Measurements from ENCODE around the gene GDA.
"Not testable (repeated sequence)": the region's sequence is repeated elsewhere in the genome, so short reads cannot be mapped to it uniquely, and the experiment has no call there.

GDA gene

GRCh38 chr9:72274916-72275315, 125.7 kb downstream of the GDA start:
- Histone ChIP-seq H3K9ac (ENCODE audit: low read length in 2 of 2) (no peak overlapping the region), H3K27me3 (ENCODE audit: control insufficient read depth in 1 of 2, insufficient read depth in 2 of 2, low read length in 2 of 2) (no peaks in the 10 kb centered on the region), H3K27ac (ENCODE audit: low read length) (no peak overlapping the region), H3K4me1 (ENCODE audit: control insufficient read depth, insufficient read depth, low read length) (no peaks in the 10 kb centered on the region), H3K4me3 (ENCODE audit: low read length in 2 of 2) (no peak overlapping the region), H3K36me3 (ENCODE audit: control insufficient read depth in 2 of 2, insufficient read depth in 2 of 2, low read length in 2 of 2) (no peaks in the 10 kb centered on the region), H3K9me3 (ENCODE audit: control insufficient read depth in 2 of 2, low read length in 2 of 2) (no peaks in the 10 kb centered on the region)

- no peak overlapping the region for H3K27ac ChIP-seq (ENCODE audit: low read length)
- H3K9ac ChIP-seq (ENCODE audit: low read length in 2 of 2) = no peak overlapping the region
- H3K36me3 ChIP-seq (ENCODE audit: control insufficient read depth in 2 of 2, insufficient read depth in 2 of 2, low read length in 2 of 2) = no peaks in the 10 kb centered on the region
- no peak overlapping the region for H3K4me3 ChIP-seq (ENCODE audit: low read length in 2 of 2)
- no peaks in the 10 kb centered on the region for H3K27me3 ChIP-seq (ENCODE audit: control insufficient read depth in 1 of 2, insufficient read depth in 2 of 2, low read length in 2 of 2)
- no peaks in the 10 kb centered on the region for H3K9me3 ChIP-seq (ENCODE audit: control insufficient read depth in 2 of 2, low read length in 2 of 2)
- no peaks in the 10 kb centered on the region for H3K4me1 ChIP-seq (ENCODE audit: control insufficient read depth, insufficient read depth, low read length)
Observed at GRCh38 chr9:72276429-72276828, 127.2 kb downstream of the GDA start.

- no peak overlapping the region for H3K4me3 ChIP-seq (ENCODE audit: low read length in 2 of 2)
- no peaks in the 10 kb centered on the region for H3K9me3 ChIP-seq (ENCODE audit: control insufficient read depth in 2 of 2, low read length in 2 of 2)
- no peak overlapping the region for H3K27ac ChIP-seq (ENCODE audit: low read length)
- no peaks in the 10 kb centered on the region for H3K36me3 ChIP-seq (ENCODE audit: control insufficient read depth in 2 of 2, insufficient read depth in 2 of 2, low read length in 2 of 2)
- no peak overlapping the region for H3K9ac ChIP-seq (ENCODE audit: low read length in 2 of 2)
- no peaks in the 10 kb centered on the region for H3K4me1 ChIP-seq (ENCODE audit: control insufficient read depth, insufficient read depth, low read length)
- no peaks in the 10 kb centered on the region for H3K27me3 ChIP-seq (ENCODE audit: control insufficient read depth in 1 of 2, insufficient read depth in 2 of 2, low read length in 2 of 2)
Observed at GRCh38 chr9:72278959-72279358, 129.7 kb downstream of the GDA start.

- H3K9me3 ChIP-seq (ENCODE audit: control insufficient read depth in 2 of 2, low read length in 2 of 2) = no peaks in the 10 kb centered on the region
- no peak overlapping the region for H3K27ac ChIP-seq (ENCODE audit: low read length)
- H3K4me1 ChIP-seq (ENCODE audit: control insufficient read depth, insufficient read depth, low read length) = no peaks in the 10 kb centered on the region
- no peaks in the 10 kb centered on the region for H3K36me3 ChIP-seq (ENCODE audit: control insufficient read depth in 2 of 2, insufficient read depth in 2 of 2, low read length in 2 of 2)
- no peak overlapping the region for H3K4me3 ChIP-seq (ENCODE audit: low read length in 2 of 2)
- no peaks in the 10 kb centered on the region for H3K27me3 ChIP-seq (ENCODE audit: control insufficient read depth in 1 of 2, insufficient read depth in 2 of 2, low read length in 2 of 2)
- H3K9ac ChIP-seq (ENCODE audit: low read length in 2 of 2) = no peak overlapping the region
Observed at GRCh38 chr9:72280913-72281500, 131.8 kb downstream of the GDA start.

- Histone ChIP-seq H3K27me3 (ENCODE audit: control insufficient read depth in 1 of 2, insufficient read depth in 2 of 2, low read length in 2 of 2) (no peaks in the 10 kb centered on the region), H3K36me3 (ENCODE audit: control insufficient read depth in 2 of 2, insufficient read depth in 2 of 2, low read length in 2 of 2) (no peaks in the 10 kb centered on the region), H3K9me3 (ENCODE audit: control insufficient read depth in 2 of 2, low read length in 2 of 2) (no peaks in the 10 kb centered on the region), H3K4me3 (ENCODE audit: low read length in 2 of 2) (no peak overlapping the region), H3K27ac (ENCODE audit: low read length) (no peak overlapping the region), H3K4me1 (ENCODE audit: control insufficient read depth, insufficient read depth, low read length) (no peaks in the 10 kb centered on the region), H3K9ac (ENCODE audit: low read length in 2 of 2) (no peak overlapping the region)
Observed at GRCh38 chr9:72289401-72289800, 140.2 kb downstream of the GDA start.

- Histone ChIP-seq H3K27ac (ENCODE audit: low read length) (no peak overlapping the region), H3K4me1 (ENCODE audit: control insufficient read depth, insufficient read depth, low read length) (no peaks in the 10 kb centered on the region), H3K27me3 (ENCODE audit: control insufficient read depth in 1 of 2, insufficient read depth in 2 of 2, low read length in 2 of 2) (no peaks in the 10 kb centered on the region), H3K9me3 (ENCODE audit: control insufficient read depth in 2 of 2, low read length in 2 of 2) (no peaks in the 10 kb centered on the region), H3K4me3 (ENCODE audit: low read length in 2 of 2) (no peak overlapping the region), H3K9ac (ENCODE audit: low read length in 2 of 2) (no peak overlapping the region), H3K36me3 (ENCODE audit: control insufficient read depth in 2 of 2, insufficient read depth in 2 of 2, low read length in 2 of 2) (no peaks in the 10 kb centered on the region)
Observed at GRCh38 chr9:72290311-72290710, 141.1 kb downstream of the GDA start.

GRCh38 chr9:72291576-72291975, 142.3 kb downstream of the GDA start:
- H3K4me3 ChIP-seq (ENCODE audit: low read length in 2 of 2); H3K27ac ChIP-seq (ENCODE audit: low read length); H3K27me3 ChIP-seq (ENCODE audit: control insufficient read depth in 1 of 2, insufficient read depth in 2 of 2, low read length in 2 of 2); H3K4me1 ChIP-seq (ENCODE audit: control insufficient read depth, insufficient read depth, low read length); H3K9me3 ChIP-seq (ENCODE audit: control insufficient read depth in 2 of 2, low read length in 2 of 2); H3K36me3 ChIP-seq (ENCODE audit: control insufficient read depth in 2 of 2, insufficient read depth in 2 of 2, low read length in 2 of 2); H3K9ac ChIP-seq (ENCODE audit: low read length in 2 of 2): not testable (repeated sequence)

GRCh38 chr9:72292256-72292682, 143.0 kb downstream of the GDA start:
- Histone ChIP-seq H3K4me1 (ENCODE audit: control insufficient read depth, insufficient read depth, low read length) (no peaks in the 10 kb centered on the region), H3K27me3 (ENCODE audit: control insufficient read depth in 1 of 2, insufficient read depth in 2 of 2, low read length in 2 of 2) (no peaks in the 10 kb centered on the region), H3K9ac (ENCODE audit: low read length in 2 of 2) (no peak overlapping the region)

GRCh38 chr9:72292874-72293607, 143.8 kb downstream of the GDA start:
- no peaks in the 10 kb centered on the region for H3K4me1 ChIP-seq (ENCODE audit: control insufficient read depth, insufficient read depth, low read length)
- no peak overlapping the region for H3K9ac ChIP-seq (ENCODE audit: low read length in 2 of 2)
- H3K27me3 ChIP-seq (ENCODE audit: control insufficient read depth in 1 of 2, insufficient read depth in 2 of 2, low read length in 2 of 2) = no peaks in the 10 kb centered on the region
- no peaks in the 10 kb centered on the region for H3K9me3 ChIP-seq (ENCODE audit: control insufficient read depth in 2 of 2, low read length in 2 of 2)
- no peak overlapping the region for H3K4me3 ChIP-seq (ENCODE audit: low read length in 2 of 2)
- no peak overlapping the region for H3K27ac ChIP-seq (ENCODE audit: low read length)
- H3K36me3 ChIP-seq (ENCODE audit: control insufficient read depth in 2 of 2, insufficient read depth in 2 of 2, low read length in 2 of 2) = no peaks in the 10 kb centered on the region

More at GRCh38 chr9:72292256-72292682, 143.0 kb downstream of the GDA start:
- Histone ChIP-seq H3K9me3 (ENCODE audit: control insufficient read depth in 2 of 2, low read length in 2 of 2) (no peaks in the 10 kb centered on the region), H3K4me3 (ENCODE audit: low read length in 2 of 2) (no peak overlapping the region), H3K36me3 (ENCODE audit: control insufficient read depth in 2 of 2, insufficient read depth in 2 of 2, low read length in 2 of 2) (no peaks in the 10 kb centered on the region), H3K27ac (ENCODE audit: low read length) (no peak overlapping the region)

- H3K4me3 ChIP-seq (ENCODE audit: low read length in 2 of 2) = no peak overlapping the region
- H3K9ac ChIP-seq (ENCODE audit: low read length in 2 of 2) = no peak overlapping the region
- H3K4me1 ChIP-seq (ENCODE audit: control insufficient read depth, insufficient read depth, low read length) = no peaks in the 10 kb centered on the region
- H3K27me3 ChIP-seq (ENCODE audit: control insufficient read depth in 1 of 2, insufficient read depth in 2 of 2, low read length in 2 of 2) = no peaks in the 10 kb centered on the region
- H3K36me3 ChIP-seq (ENCODE audit: control insufficient read depth in 2 of 2, insufficient read depth in 2 of 2, low read length in 2 of 2) = no peaks in the 10 kb centered on the region
- H3K9me3 ChIP-seq (ENCODE audit: control insufficient read depth in 2 of 2, low read length in 2 of 2) = no peaks in the 10 kb centered on the region
- no peak overlapping the region for H3K27ac ChIP-seq (ENCODE audit: low read length)
Observed at GRCh38 chr9:72294936-72295335, 145.7 kb downstream of the GDA start.

GRCh38 chr9:72297516-72297915, 148.3 kb downstream of the GDA start:
- Histone ChIP-seq H3K36me3 (ENCODE audit: control insufficient read depth in 2 of 2, insufficient read depth in 2 of 2, low read length in 2 of 2) (no peaks in the 10 kb centered on the region), H3K27ac (ENCODE audit: low read length) (no peak overlapping the region), H3K4me3 (ENCODE audit: low read length in 2 of 2) (no peak overlapping the region), H3K9ac (ENCODE audit: low read length in 2 of 2) (no peak overlapping the region), H3K4me1 (ENCODE audit: control insufficient read depth, insufficient read depth, low read length) (no peaks in the 10 kb centered on the region), H3K9me3 (ENCODE audit: control insufficient read depth in 2 of 2, low read length in 2 of 2) (no peaks in the 10 kb centered on the region), H3K27me3 (ENCODE audit: control insufficient read depth in 1 of 2, insufficient read depth in 2 of 2, low read length in 2 of 2) (no peaks in the 10 kb centered on the region)

All from stomach smooth muscle (tissue), 2 donors.